Sigmoid colon (tissue), 7 donors: ENCODE results near the gene VDR. TPM values are rescaled to one million over a fixed set of nuclear protein-coding genes. Genes with fewer than 3 reads are reported as not detected.
"Not testable (repeated sequence)": the region's sequence is repeated elsewhere in the genome, so short reads cannot be mapped to it uniquely, and the experiment has no call there.

Experiments
- DNase-seq: peaks from one replicate; pipeline ENCODE4 v3.0.0-alpha.2; 2019
- H3K27ac ChIP-seq, 4 donors: fragments of 200-600 bp; sonication (generic); one replicate each; pipeline ENCODE4 v1.5.1; 2016 to 2019; ENCODE audit warnings: mild to moderate bottlenecking in 1 of 4
- H3K27me3 ChIP-seq, 3 donors: fragments of 200-600 bp; sonication (generic); one replicate each; pipeline ENCODE4 v1.5.1; 2019; ENCODE audit warnings: mild to moderate bottlenecking in 1 of 3
- H3K36me3 ChIP-seq, 4 donors: fragments of 200-600 bp; sonication (generic); one replicate each; pipeline ENCODE4 v1.5.1; 2016 to 2019
- H3K4me1 ChIP-seq, 4 donors: fragments of 200-600 bp; sonication (generic); one replicate each; pipeline ENCODE4 v1.5.1; 2017 to 2019
- H3K4me3 ChIP-seq, 4 donors: fragments of 200-600 bp; sonication (generic); one replicate each; pipeline ENCODE4 v1.5.1; 2017 to 2019; ENCODE audit warnings: mild to moderate bottlenecking in 2 of 4, moderate library complexity in 1 of 4
- H3K9me3 ChIP-seq, 4 donors: fragments of 200-600 bp in 3 of 4; sonication (generic) in 3 of 4; one replicate each; pipeline versions ENCODE4 v1.5.1 to v1.6.1; 2013 to 2019
- EP300 ChIP-seq, 4 donors: sonication (generic); formaldehyde crosslinking; IDR thresholded peaks; one replicate each; pipeline ENCODE4 v1.6.1; 2017; ENCODE audit warnings: antibody characterized with exemption in 4 of 4
- POLR2A ChIP-seq, 2 donors: fragments of 450-650 bp; IDR thresholded peaks; one replicate each; pipeline ENCODE4 v1.6.1; 2016; ENCODE audit warnings: antibody characterized with exemption in 2 of 2, mild to moderate bottlenecking in 2 of 2, moderate library complexity in 2 of 2
- POLR2AphosphoS5 ChIP-seq, 4 donors: sonication (generic); formaldehyde crosslinking; IDR thresholded peaks; one replicate each; pipeline ENCODE4 v1.6.1; 2017; ENCODE audit warnings: antibody characterized with exemption in 4 of 4
- WGBS, 2 donors: extraction: QIAGEN DNeasy Blood & Tissue Kit; methylation state at CpG; one replicate each; pipeline ENCODE4 v1.1.7; 2013; 5-methylcytosine and 5-hydroxymethylcytosine counted together
- intact Hi-C: fragments of 100-400 bp; cut with DNase I; formaldehyde crosslinking; loops from one replicate; pipeline ENCODE4 v1.15.1; 2023
- polyA plus RNA-seq, 3 donors: library from polyadenylated mRNA; stranded (reverse); fragments of 200-250 nt; gene quantifications; one replicate each; pipeline ENCODE4 v1.2.3, GENCODE V29; 2013
- total RNA-seq, 4 donors: library from RNA; depleted of rRNA; stranded (reverse); fragments of >200 nt; gene quantifications; one replicate each; pipeline ENCODE4 v1.1.0, GENCODE V29; 2016
- TF ChIP-seq, protein P1 (sequence below), 4 experiments: fragments of 450-650 bp in 3 of 4; fragments of 200-600 bp in 1 of 4; IDR thresholded peaks; one replicate each; pipeline ENCODE4 v1.5.1; 2016 to 2019; ENCODE audit warnings: antibody characterized with exemption in 4 of 4, mild to moderate bottlenecking in 3 of 4, moderate library complexity in 2 of 4
- donor health status: healthy with polysubstance abuse.
- donor health status: Bipolar disorder and iron deficiency.
- donor health status: healthy.

The VDR gene
- total and polyA plus RNA-seq, 7 donors: 0.71 to 69.1 (median 2.5) TPM

DNA sequence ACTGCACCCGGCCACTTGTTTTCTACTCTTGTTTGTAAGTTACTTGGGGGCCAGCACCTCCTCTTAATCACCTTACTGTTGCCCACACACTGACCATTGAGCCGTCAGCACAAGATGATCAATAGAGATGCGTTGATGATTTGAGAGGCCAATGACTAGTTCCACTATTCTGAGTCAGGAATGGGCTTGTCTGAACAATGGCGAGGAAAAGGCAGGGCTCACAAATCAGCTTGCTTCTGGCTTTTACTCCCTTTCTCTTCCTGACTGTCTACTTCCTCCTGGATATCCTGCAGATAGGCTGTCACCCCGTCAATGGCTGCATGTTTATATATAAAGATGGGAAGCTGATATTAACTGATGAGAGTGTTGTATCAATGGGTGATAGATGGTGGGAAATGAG, 55.9 kb downstream of the VDR start:
- TF ChIP-seq, protein P1, sequence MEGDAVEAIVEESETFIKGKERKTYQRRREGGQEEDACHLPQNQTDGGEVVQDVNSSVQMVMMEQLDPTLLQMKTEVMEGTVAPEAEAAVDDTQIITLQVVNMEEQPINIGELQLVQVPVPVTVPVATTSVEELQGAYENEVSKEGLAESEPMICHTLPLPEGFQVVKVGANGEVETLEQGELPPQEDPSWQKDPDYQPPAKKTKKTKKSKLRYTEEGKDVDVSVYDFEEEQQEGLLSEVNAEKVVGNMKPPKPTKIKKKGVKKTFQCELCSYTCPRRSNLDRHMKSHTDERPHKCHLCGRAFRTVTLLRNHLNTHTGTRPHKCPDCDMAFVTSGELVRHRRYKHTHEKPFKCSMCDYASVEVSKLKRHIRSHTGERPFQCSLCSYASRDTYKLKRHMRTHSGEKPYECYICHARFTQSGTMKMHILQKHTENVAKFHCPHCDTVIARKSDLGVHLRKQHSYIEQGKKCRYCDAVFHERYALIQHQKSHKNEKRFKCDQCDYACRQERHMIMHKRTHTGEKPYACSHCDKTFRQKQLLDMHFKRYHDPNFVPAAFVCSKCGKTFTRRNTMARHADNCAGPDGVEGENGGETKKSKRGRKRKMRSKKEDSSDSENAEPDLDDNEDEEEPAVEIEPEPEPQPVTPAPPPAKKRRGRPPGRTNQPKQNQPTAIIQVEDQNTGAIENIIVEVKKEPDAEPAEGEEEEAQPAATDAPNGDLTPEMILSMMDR (IDR thresholded peaks at IDR 0.05): no peak
- TF ChIP-seq POLR2A (IDR thresholded peaks at IDR 0.05): no peak
- no peak for TF ChIP-seq EP300 (IDR thresholded peaks at IDR 0.05)
- no peak for TF ChIP-seq POLR2AphosphoS5 (IDR thresholded peaks at IDR 0.05)
- no peaks in the 10 kb centered on the region for H3K9me3 ChIP-seq
- H3K27me3 ChIP-seq: no peaks in the 10 kb centered on the region
- no peak overlapping the region for H3K4me3 ChIP-seq
- no peak for DNase-seq
- WGBS, 2 donors: 85% methylated on average over 5 of the region's 5 CpGs
- intact Hi-C loops: no loop called here
- H3K27ac ChIP-seq: no peak overlapping the region
- H3K4me1 ChIP-seq: no peaks in the 10 kb centered on the region
- H3K36me3 ChIP-seq: no peaks in the 10 kb centered on the region

DNA sequence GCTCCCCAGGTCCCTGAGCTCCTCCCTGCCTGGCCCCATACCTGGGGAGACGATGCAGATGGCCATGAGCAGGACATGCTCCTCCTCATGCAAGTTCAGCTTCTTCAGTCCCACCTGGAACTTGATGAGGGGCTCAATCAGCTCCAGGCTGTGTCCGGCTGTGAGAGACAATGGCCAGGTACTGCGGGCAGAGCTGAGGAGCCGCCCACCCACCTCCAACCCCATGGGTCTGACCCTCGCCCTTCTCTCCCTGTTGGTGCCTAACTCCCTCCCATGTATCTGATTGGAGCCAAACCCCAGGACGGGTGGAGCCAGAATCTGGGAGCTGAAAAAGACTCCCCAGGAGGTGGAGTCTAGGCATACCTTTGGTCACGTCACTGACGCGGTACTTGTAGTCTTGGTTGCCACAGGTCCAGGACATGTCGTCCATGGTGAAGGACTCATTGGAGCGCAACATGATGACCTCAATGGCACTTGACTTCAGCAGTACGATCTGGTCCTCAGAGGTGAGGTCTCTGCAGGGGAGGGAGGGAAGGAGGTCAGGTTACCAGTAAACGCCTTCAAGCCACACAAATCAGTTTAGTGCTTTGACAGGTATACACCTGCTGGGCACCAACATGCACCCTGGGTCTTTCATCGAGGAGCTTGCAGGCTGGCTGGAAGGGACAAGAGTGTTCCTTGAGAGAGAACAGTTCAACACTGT, 58.3 kb downstream of the VDR start:
- Histone ChIP-seq H3K4me1 (peaks cover 0 to 8% (median 7%) of the 10 kb centered on the region in 4 donors), H3K36me3 (no peaks in the 10 kb centered on the region), H3K4me3 (no peak overlapping the region), H3K9me3 (no peaks in the 10 kb centered on the region), H3K27ac (no peak overlapping the region), H3K27me3 (no peaks in the 10 kb centered on the region)
- intact Hi-C loops: no loop called here
- no peak for TF ChIP-seq POLR2A (IDR thresholded peaks at IDR 0.05)
- TF ChIP-seq POLR2AphosphoS5 (IDR thresholded peaks at IDR 0.05): no peak
- TF ChIP-seq EP300 (IDR thresholded peaks at IDR 0.05): no peak
- DNase-seq: peak; percentile 58
- 92 to 95% methylated on average over 14 of the region's 14 CpGs for WGBS, 2 donors

DNA sequence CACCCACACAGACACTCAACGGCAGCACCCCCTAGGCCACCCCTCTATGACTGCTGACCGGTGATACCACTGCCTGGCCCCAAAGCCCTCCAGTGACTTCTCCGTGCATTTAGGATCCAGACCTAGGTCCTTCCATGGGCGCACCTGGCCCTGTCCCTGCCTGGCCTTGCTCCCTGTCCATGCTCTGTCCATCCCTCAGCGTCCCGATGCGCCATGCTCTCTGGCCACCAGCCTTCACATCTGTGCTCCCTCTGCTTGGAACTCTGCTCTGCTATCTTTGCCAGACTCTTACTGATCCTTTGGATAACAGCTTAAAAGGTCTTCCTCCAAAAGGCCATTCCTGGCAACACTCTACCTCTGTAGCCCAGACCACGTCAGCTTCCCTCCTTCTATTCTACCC, 59.7 kb downstream of the VDR start:
- intact Hi-C loops: no loop called here
- TF ChIP-seq EP300 (IDR thresholded peaks at IDR 0.05): no peak
- TF ChIP-seq, protein P1 (IDR thresholded peaks at IDR 0.05): no peak
- no peak for TF ChIP-seq POLR2A (IDR thresholded peaks at IDR 0.05)
- TF ChIP-seq POLR2AphosphoS5 (IDR thresholded peaks at IDR 0.05): no peak
- no peak for DNase-seq
- H3K36me3 ChIP-seq: no peaks in the 10 kb centered on the region
- no peaks in the 10 kb centered on the region for H3K9me3 ChIP-seq
- H3K27me3 ChIP-seq: no peaks in the 10 kb centered on the region
- WGBS, 2 donors: 93 to 97% methylated on average over 8 of the region's 8 CpGs
- no peak overlapping the region for H3K27ac ChIP-seq
- peaks cover 0 to 12% (median 10%) of the 10 kb centered on the region in 4 donors for H3K4me1 ChIP-seq
- H3K4me3 ChIP-seq: no peak overlapping the region

DNA sequence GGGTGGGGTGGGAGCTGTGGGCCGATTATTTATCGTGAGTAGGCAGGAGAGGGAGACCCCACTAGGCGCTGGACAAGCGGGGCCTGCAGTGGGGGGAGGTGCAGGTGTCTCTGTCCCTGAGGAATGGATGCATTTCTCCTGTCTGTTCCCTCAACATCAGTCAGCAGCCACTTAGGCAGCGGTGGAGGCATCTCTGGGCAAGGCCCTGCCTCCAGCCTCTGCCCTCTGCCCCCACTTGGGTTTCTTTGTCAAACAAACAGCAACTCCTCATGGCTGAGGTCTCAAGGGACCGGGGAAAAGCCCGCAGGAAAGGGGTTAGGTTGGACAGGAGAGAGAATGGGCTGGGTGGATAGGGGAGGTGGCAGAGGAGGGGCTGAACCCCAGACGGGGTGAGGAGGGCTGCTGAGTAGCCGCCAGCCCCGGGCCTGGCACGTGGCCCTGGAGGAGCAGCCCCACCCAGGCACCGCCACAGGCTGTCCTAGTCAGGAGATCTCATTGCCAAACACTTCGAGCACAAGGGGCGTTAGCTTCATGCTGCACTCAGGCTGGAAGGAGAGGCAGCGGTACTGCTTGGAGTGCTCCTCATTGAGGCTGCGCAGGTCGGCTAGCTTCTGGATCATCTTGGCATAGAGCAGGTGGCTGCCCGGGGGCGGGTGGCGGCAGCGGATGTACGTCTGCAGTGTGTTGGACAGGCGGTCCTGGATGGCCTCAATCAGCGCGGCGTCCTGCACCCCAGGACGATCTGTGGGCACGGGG, 60.4 kb downstream of the VDR start:
- intact Hi-C loops: no loop called here
- Histone ChIP-seq H3K4me1 (peaks cover 0 to 12% (median 10%) of the 10 kb centered on the region in 4 donors), H3K27ac (no peak overlapping the region), H3K9me3 (no peaks in the 10 kb centered on the region), H3K4me3 (no peak overlapping the region), H3K36me3 (no peaks in the 10 kb centered on the region), H3K27me3 (no peaks in the 10 kb centered on the region)
- 73 to 82% methylated on average over 28 of the region's 28 CpGs for WGBS, 2 donors
- TF ChIP-seq, protein P1 (IDR thresholded peaks at IDR 0.05): no peak
- TF ChIP-seq POLR2A (IDR thresholded peaks at IDR 0.05) (no peak), POLR2AphosphoS5 (IDR thresholded peaks at IDR 0.05) (no peak), EP300 (IDR thresholded peaks at IDR 0.05) (no peak)
- no peak for DNase-seq

DNA sequence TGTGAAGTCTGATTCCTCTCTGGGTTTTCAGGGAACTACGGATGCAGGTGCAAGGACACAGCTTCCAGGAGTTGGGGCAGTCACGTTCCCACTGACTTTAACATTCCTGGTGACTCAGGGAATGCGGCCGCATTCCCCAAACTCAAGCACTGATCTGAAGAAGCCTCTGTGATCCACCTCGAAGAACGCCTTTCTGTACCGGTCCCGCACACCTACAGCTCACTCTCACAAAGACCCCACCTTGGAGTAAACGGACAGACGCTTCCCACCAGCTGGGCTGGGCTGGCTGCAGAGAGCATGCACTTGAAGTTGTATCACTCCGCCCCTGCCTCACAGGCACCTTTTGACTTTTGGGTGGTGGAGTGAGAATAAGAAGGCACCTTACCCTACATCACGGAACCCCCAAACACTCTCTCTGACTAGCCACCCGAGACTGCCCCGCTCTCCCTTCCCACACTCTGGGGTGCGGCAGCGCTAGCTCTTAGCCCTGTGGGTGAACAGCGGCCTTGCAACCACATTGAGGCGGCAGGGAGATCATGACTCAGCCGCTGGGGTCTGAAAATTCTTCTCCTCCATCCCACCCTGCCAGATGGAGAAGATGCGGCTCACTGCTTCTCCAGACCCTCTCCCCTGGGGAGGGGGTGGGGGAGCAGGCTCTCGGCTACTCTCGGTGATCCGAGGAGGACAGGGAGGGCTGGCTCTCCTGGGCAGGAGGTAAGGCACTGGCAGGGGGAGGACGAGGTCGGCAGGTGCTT, 61.4 kb downstream of the VDR start:
- H3K4me1 ChIP-seq: peaks cover 0 to 15% (median 12%) of the 10 kb centered on the region in 4 donors
- no peak for TF ChIP-seq POLR2A (IDR thresholded peaks at IDR 0.05)
- TF ChIP-seq EP300 (IDR thresholded peaks at IDR 0.05): no peak
- TF ChIP-seq, protein P1 (IDR thresholded peaks at IDR 0.05): no peak
- TF ChIP-seq POLR2AphosphoS5 (IDR thresholded peaks at IDR 0.05): no peak
- 90 to 93% methylated on average over 25 of the region's 25 CpGs for WGBS, 2 donors
- H3K36me3 ChIP-seq: no peaks in the 10 kb centered on the region
- H3K27me3 ChIP-seq: no peaks in the 10 kb centered on the region
- H3K27ac ChIP-seq: no peak overlapping the region
- H3K4me3 ChIP-seq: no peak overlapping the region
- H3K9me3 ChIP-seq: no peaks in the 10 kb centered on the region
- intact Hi-C loops: no loop called here
- DNase-seq: peak; percentile 55

DNA sequence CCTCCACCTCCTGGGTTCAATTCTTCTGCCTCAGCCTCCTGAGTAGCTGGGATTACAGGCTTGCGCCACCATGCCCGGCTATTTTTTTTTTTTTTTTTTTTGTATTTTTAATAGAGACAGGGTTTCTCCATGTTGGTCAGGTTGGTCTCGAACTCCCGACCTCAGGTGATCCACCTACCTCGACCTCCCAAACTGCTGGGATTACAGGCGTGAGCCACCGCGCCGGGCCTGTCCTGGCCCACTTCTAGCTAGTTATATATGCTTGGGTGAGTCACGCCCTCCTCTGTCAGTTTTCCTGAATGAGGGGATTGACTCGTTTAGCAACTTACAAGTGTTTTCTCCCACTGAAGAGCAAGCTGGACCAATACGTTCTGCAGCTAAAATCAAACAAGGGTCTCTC, 62.3 kb downstream of the VDR start:
- 65 to 80% methylated on average over 12 of the region's 12 CpGs for WGBS, 2 donors

More for the DNA sequence above, 62.3 kb downstream of the VDR start:
- H3K27ac ChIP-seq, intact Hi-C loops, H3K27me3 ChIP-seq, H3K4me3 ChIP-seq, H3K9me3 ChIP-seq, H3K36me3 ChIP-seq: not testable (repeated sequence)
- H3K4me1 ChIP-seq: peaks cover 0 to 22% (median 17%) of the 10 kb centered on the region in 4 donors
- peak; percentile 47 for DNase-seq
